ENCODE measurements around the gene ELFN1.

Gene ELFN1

GRCh38 chr7:1671594-1672451 lies 1.7 kb downstream of the ELFN1 start:
- H3K4me3 ChIP-seq (ENCODE audit: low read depth, low read length), result no peak overlapping the region
- DNase-seq (ENCODE audit: low read depth), result no peak
- no peak for TF ChIP-seq CTCF (IDR thresholded peaks at IDR 0.05; ENCODE audit: insufficient read depth, low read depth, low read length, missing control alignments)

GRCh38 chr7:1672851-1673486 lies 2.9 kb downstream of the ELFN1 start:
- no peak for TF ChIP-seq CTCF (IDR thresholded peaks at IDR 0.05; ENCODE audit: insufficient read depth, low read depth, low read length, missing control alignments)
- H3K4me3 ChIP-seq (ENCODE audit: low read depth, low read length), result no peak overlapping the region
- DNase-seq (ENCODE audit: low read depth), result no peak

GRCh38 chr7:1673581-1674118 lies 3.6 kb downstream of the ELFN1 start:
- no peak for TF ChIP-seq CTCF (IDR thresholded peaks at IDR 0.05; ENCODE audit: insufficient read depth, low read depth, low read length, missing control alignments)
- no peak for DNase-seq (ENCODE audit: low read depth)
- no peak overlapping the region for H3K4me3 ChIP-seq (ENCODE audit: low read depth, low read length)

- TF ChIP-seq CTCF (IDR thresholded peaks at IDR 0.05; ENCODE audit: insufficient read depth, low read depth, low read length, missing control alignments), result no peak
- H3K4me3 ChIP-seq (ENCODE audit: low read depth, low read length), result no peak overlapping the region
- no peak for DNase-seq (ENCODE audit: low read depth)
Observed at GRCh38 chr7:1674161-1675035, 4.3 kb downstream of the ELFN1 start.

- H3K4me3 ChIP-seq (ENCODE audit: low read depth, low read length), result no peak overlapping the region
- no peak for TF ChIP-seq CTCF (IDR thresholded peaks at IDR 0.05; ENCODE audit: insufficient read depth, low read depth, low read length, missing control alignments)
- no peak for DNase-seq (ENCODE audit: low read depth)
Observed at GRCh38 chr7:1675036-1675671, 5.1 kb downstream of the ELFN1 start.

All from GM12865 (cell line).